GM19468 (cell line): ENCODE results near the gene ARL15.
"Not testable (repeated sequence)": the region's sequence is repeated elsewhere in the genome, so short reads cannot be mapped to it uniquely, and the experiment has no call there.

Experiments
- ATAC-seq: cut with Tn5 transposase; IDR thresholded peaks from one replicate; pipeline ENCODE4 v1.9.1; 2021; ENCODE audit warnings: mild to moderate bottlenecking, moderate library complexity, moderate number of reproducible peaks; ENCODE audit not compliant: unreplicated experiment; ENCODE audit errors: extremely low read depth

The ARL15 gene

GRCh38 chr5:54310433-54311175 is at the start of gene ARL15:
TSS of gene ARL15 (minus strand) at chr5:54310573.
- ATAC-seq, result peak; percentile 93

GRCh38 chr5:54360089-54360488 is 49.7 kb upstream of the ARL15 start:
- no peak for ATAC-seq

GRCh38 chr5:54357408-54358058 is 47.2 kb upstream of the ARL15 start:
- ATAC-seq, result no peak

GRCh38 chr5:54353933-54354564 is 43.7 kb upstream of the ARL15 start:
- ATAC-seq, result not testable (repeated sequence)

- ATAC-seq, result not testable (repeated sequence)
Observed at GRCh38 chr5:54352580-54352979, 42.2 kb upstream of the ARL15 start.

- ATAC-seq, result no peak
Observed at GRCh38 chr5:54347221-54347865, 37.0 kb upstream of the ARL15 start.

- ATAC-seq, result no peak
Observed at GRCh38 chr5:54344653-54345052, 34.3 kb upstream of the ARL15 start.

GRCh38 chr5:54341971-54342370 is 31.6 kb upstream of the ARL15 start:
- no peak for ATAC-seq

GRCh38 chr5:54337523-54337922 is 27.1 kb upstream of the ARL15 start:
- no peak for ATAC-seq

- ATAC-seq, result no peak
Observed at GRCh38 chr5:54332720-54333119, 22.3 kb upstream of the ARL15 start.

- no peak for ATAC-seq
Observed at GRCh38 chr5:54329731-54330709, 19.6 kb upstream of the ARL15 start.

- ATAC-seq, result no peak
Observed at GRCh38 chr5:54326662-54327270, 16.4 kb upstream of the ARL15 start.

- peak; percentile 39 for ATAC-seq
Observed at GRCh38 chr5:54325610-54326311, 15.4 kb upstream of the ARL15 start.

- ATAC-seq, result no peak
Observed at GRCh38 chr5:54325272-54325609, 14.9 kb upstream of the ARL15 start.

- ATAC-seq, result no peak
Observed at GRCh38 chr5:54324651-54325271, 14.4 kb upstream of the ARL15 start.

GRCh38 chr5:54323495-54323894 is 13.1 kb upstream of the ARL15 start:
- ATAC-seq, result no peak

- no peak for ATAC-seq
Observed at GRCh38 chr5:54320256-54320655, 9.9 kb upstream of the ARL15 start.

- ATAC-seq, result no peak
Observed at GRCh38 chr5:54317511-54318260, 7.3 kb upstream of the ARL15 start.
